Naive B cell (primary cell): ENCODE results near the gene DNAL4. TPM values are rescaled to one million over a fixed set of nuclear protein-coding genes. Genes with fewer than 3 reads are reported as not detected.

ENCODE experiments used
- ATAC-seq, 2 donors: fragments of 150-1000 bp; cut with Tn5 transposase; 2 replicates each; pipeline ENCODE4 v1.10.0; 2021; ENCODE audit warnings: low read depth in 2 of 2, mild to moderate bottlenecking in 2 of 2, moderate library complexity in 2 of 2
- DNase-seq: peaks from one replicate; pipeline ENCODE4 v3.0.0; 2022
- H3K27ac Mint-ChIP-seq, 6 donors: one replicate each; pipeline ENCODE4 v1.8.0; 2020 to 2022; ENCODE audit warnings: mild to moderate bottlenecking in 6 of 6, mixed read lengths in 6 of 6, moderate library complexity in 5 of 6, inconsistent platforms in 2 of 6
- H3K27me3 Mint-ChIP-seq, 3 donors: one replicate each; pipeline ENCODE4 v1.8.0; 2021 to 2022; ENCODE audit warnings: mixed read lengths in 3 of 3, mild to moderate bottlenecking in 1 of 3
- H3K36me3 Mint-ChIP-seq, 2 donors: one replicate each; pipeline ENCODE4 v1.8.0; 2020 to 2022; ENCODE audit warnings: mixed read lengths in 2 of 2, inconsistent platforms in 1 of 2, mild to moderate bottlenecking in 1 of 2
- H3K4me1 Mint-ChIP-seq, 3 donors: one replicate each; pipeline ENCODE4 v1.8.0; 2020 to 2022; ENCODE audit warnings: mixed read lengths in 3 of 3, inconsistent platforms in 1 of 3, mild to moderate bottlenecking in 1 of 3, moderate library complexity in 1 of 3
- H3K4me3 Mint-ChIP-seq, 8 donors: one replicate each; pipeline ENCODE4 v1.8.0; 2020 to 2022; ENCODE audit warnings: mild to moderate bottlenecking in 8 of 8, mixed read lengths in 8 of 8, moderate library complexity in 8 of 8, inconsistent platforms in 2 of 8
- H3K9me3 Mint-ChIP-seq, 7 donors: one replicate each; pipeline ENCODE4 v1.8.0; 2020 to 2022; ENCODE audit warnings: mixed read lengths in 7 of 7, mild to moderate bottlenecking in 5 of 7, inconsistent platforms in 2 of 7, moderate library complexity in 1 of 7
- polyA plus RNA-seq, 6 donors: library from polyadenylated mRNA; unstranded; fragments of 300-500 nt; fragmentation: Illumina TruSeq; gene quantifications; one replicate each; pipeline ENCODE4 v1.2.3, GENCODE V29; 2021; ENCODE audit warnings: low read depth in 6 of 6

Gene DNAL4
- polyA plus RNA-seq, 6 donors from 2014 or later: 10.6 to 15.7 (median 12.7) TPM

DNA sequence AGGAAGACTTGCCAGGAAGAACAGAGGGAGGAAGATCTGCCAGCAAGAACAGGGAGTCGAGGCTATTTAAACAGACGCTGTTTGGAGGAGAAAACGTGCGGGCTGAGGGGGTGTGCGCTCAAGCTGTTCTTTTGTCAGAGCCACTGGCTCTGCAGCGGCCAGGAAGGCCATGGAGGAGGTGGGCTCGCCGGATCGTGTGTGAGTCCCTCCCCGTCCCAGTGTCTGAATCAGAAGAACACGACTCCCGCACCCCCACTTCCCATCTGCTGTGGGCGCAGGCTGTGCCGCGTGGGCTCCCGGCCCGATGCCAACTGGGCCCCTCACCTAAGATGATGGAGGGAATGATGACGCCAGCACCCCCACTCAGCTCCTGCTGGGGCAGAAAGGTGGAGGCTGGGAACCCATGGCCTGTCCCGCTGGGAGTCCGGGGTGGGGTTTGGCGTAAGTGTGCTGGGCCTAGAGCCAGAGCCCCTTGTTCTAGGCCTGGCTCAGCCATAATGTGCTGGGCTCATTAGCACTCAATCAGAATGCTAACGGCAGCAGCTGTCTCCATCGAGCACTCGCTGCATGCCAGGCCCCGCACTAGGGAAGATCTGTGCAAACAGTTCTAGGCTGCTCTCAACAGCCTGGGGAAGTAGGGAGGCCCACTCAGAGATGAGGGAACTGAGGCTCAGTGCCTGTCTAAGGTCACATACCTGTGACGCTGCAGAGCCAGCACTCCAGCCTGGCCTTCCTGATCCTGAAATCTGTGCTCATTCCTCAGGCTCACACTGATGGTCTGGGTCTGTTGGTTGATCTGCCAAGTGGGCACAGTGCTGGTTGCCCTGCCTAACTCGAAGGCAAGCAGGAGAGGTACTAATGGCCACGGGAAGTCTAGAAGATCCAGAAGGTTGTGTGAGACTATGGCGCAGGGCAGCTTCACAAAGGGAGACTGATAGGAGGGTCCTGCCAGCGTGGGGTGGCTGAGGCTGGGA lies 38.3 kb upstream of the DNAL4 start:
- Mint-ChIP-seq H3K4me3 (no peak overlapping the region), H3K27ac (no peak overlapping the region), H3K4me1 (peaks cover 0 to 2% (median 0%) of the 10 kb centered on the region in 3 donors), H3K9me3 (peaks cover 0 to 2% (median 0%) of the 10 kb centered on the region in 7 donors), H3K36me3 (no peaks in the 10 kb centered on the region), H3K27me3 (peaks cover 19 to 40% (median 29%) of the 10 kb centered on the region in 3 donors)
- DNase-seq (no peak), ATAC-seq (no peak)

- H3K27me3 Mint-ChIP-seq: peaks cover 16 to 36% (median 24%) of the 10 kb centered on the region in 3 donors
- DNase-seq (no peak), ATAC-seq (no peak)
- H3K9me3 Mint-ChIP-seq: peaks cover 0 to 2% (median 0%) of the 10 kb centered on the region in 7 donors
- no peaks in the 10 kb centered on the region for H3K36me3 Mint-ChIP-seq
- H3K27ac Mint-ChIP-seq: no peak overlapping the region
- H3K4me3 Mint-ChIP-seq: no peak overlapping the region
- peaks cover 0 to 2% (median 0%) of the 10 kb centered on the region in 3 donors for H3K4me1 Mint-ChIP-seq
Measured at GRCh38 chr22:38831166-38831945, 37.4 kb upstream of the DNAL4 start.

GRCh38 chr22:38830845-38831108 lies 36.8 kb upstream of the DNAL4 start:
- DNase-seq (no peak), ATAC-seq (no peak)
- H3K4me3 Mint-ChIP-seq: no peak overlapping the region
- peaks cover 0 to 2% (median 0%) of the 10 kb centered on the region in 7 donors for H3K9me3 Mint-ChIP-seq
- no peak overlapping the region for H3K27ac Mint-ChIP-seq
- peaks cover 12 to 36% (median 19%) of the 10 kb centered on the region in 3 donors for H3K27me3 Mint-ChIP-seq
- H3K4me1 Mint-ChIP-seq: peaks cover 0 to 2% (median 0%) of the 10 kb centered on the region in 3 donors
- no peaks in the 10 kb centered on the region for H3K36me3 Mint-ChIP-seq

DNA sequence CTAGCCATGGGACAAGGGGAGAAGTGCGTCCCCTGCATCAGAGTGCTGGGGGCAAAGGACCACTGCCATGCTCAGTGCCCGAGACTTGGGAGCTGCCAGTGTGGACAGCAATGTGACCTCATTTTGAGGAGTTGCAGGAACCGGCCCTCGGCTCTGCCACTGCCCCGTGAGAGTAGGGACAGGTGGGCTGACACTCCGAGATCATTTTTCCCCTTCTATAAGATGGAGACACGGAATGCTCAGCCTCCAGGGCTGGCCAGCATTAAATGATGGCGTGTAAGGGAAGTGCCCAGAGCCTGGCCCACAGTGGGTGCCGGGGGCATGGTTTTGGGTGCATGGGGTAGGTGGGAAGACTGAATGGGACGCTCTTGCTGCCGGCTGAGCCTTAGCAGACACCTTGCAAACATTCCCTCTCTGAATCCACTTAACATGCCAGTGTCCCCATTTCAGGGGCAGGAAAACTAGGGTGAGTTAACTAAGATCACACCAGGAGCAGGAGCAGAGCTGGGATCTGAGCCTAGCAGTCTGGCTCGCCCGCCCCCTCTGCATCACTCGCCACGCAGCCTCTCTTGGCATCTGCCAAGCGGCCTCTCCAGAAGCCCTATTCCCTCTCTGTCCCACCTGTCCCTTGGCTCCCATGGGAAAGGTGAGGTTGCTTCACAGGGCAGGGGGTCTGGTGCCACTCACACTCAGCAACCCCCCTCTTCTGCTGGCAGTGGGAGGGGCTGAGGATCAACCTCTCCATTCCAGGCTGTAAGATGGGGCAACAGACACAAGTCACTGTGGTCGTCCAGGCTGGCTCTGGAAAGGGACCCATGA lies 36.3 kb upstream of the DNAL4 start:
- Mint-ChIP-seq H3K27ac (peak overlapping the region in 1 of 6 donors; percentile 21), H3K4me3 (no peak overlapping the region), H3K36me3 (no peaks in the 10 kb centered on the region), H3K4me1 (peaks cover 0 to 2% (median 0%) of the 10 kb centered on the region in 3 donors), H3K27me3 (peaks cover 12 to 32% (median 15%) of the 10 kb centered on the region in 3 donors), H3K9me3 (peaks cover 0 to 2% (median 0%) of the 10 kb centered on the region in 7 donors)
- no peak for ATAC-seq
- DNase-seq: no peak

DNA sequence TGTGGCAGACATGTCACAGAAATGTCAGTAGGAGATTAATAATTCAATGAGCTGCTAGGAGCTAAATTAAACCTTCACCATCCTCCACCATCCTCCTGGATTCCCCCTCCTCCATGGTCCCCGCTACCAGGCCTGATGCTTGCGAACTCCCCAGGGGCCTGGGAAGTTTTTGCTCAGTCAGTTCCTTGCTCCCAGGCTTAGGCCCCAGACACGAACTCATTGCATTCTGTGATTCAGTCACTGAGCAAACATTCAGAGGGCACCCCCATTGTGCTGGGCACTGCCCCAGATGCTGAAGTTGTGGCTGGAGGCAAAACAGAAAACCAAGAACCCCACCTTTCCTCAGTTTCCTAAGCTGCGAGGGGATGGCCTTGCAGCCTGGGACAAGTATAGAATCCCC lies 35.5 kb upstream of the DNAL4 start:
- Mint-ChIP-seq H3K9me3 (peaks cover 0 to 2% (median 0%) of the 10 kb centered on the region in 7 donors), H3K27me3 (peaks cover 7 to 29% (median 8%) of the 10 kb centered on the region in 3 donors), H3K4me3 (no peak overlapping the region), H3K4me1 (peaks cover 0 to 2% (median 0%) of the 10 kb centered on the region in 3 donors), H3K27ac (no peak overlapping the region), H3K36me3 (no peaks in the 10 kb centered on the region)
- DNase-seq (no peak), ATAC-seq (no peak)

GRCh38 chr22:38828616-38829205 lies 34.8 kb upstream of the DNAL4 start:
- Mint-ChIP-seq H3K9me3 (peaks cover 0 to 2% (median 0%) of the 10 kb centered on the region in 7 donors), H3K4me3 (no peak overlapping the region), H3K4me1 (peaks cover 0 to 2% (median 0%) of the 10 kb centered on the region in 3 donors), H3K36me3 (no peaks in the 10 kb centered on the region), H3K27me3 (peaks cover 0 to 23% (median 4%) of the 10 kb centered on the region in 3 donors), H3K27ac (no peak overlapping the region)
- no peak for ATAC-seq
- DNase-seq: no peak

- Mint-ChIP-seq H3K27ac (no peak overlapping the region), H3K4me1 (peaks cover 0 to 2% (median 0%) of the 10 kb centered on the region in 3 donors), H3K36me3 (no peaks in the 10 kb centered on the region), H3K9me3 (peaks cover 0 to 3% (median 0%) of the 10 kb centered on the region in 7 donors), H3K27me3 (peaks cover 0 to 27% (median 4%) of the 10 kb centered on the region in 3 donors), H3K4me3 (no peak overlapping the region)
- ATAC-seq (no peak), DNase-seq (no peak)
Measured at GRCh38 chr22:38828191-38828590, 34.2 kb upstream of the DNAL4 start.

GRCh38 chr22:38827510-38827909 lies 33.6 kb upstream of the DNAL4 start:
- peak overlapping the region in 1 of 6 donors; percentile 70 for H3K27ac Mint-ChIP-seq
- no peak for ATAC-seq
- DNase-seq: no peak
- peaks cover 0 to 2% (median 0%) of the 10 kb centered on the region in 3 donors for H3K4me1 Mint-ChIP-seq
- H3K9me3 Mint-ChIP-seq: peaks cover 0 to 3% (median 0%) of the 10 kb centered on the region in 7 donors
- no peaks in the 10 kb centered on the region for H3K36me3 Mint-ChIP-seq
- H3K27me3 Mint-ChIP-seq: peaks cover 0 to 31% (median 4%) of the 10 kb centered on the region in 3 donors
- no peak overlapping the region for H3K4me3 Mint-ChIP-seq

DNA sequence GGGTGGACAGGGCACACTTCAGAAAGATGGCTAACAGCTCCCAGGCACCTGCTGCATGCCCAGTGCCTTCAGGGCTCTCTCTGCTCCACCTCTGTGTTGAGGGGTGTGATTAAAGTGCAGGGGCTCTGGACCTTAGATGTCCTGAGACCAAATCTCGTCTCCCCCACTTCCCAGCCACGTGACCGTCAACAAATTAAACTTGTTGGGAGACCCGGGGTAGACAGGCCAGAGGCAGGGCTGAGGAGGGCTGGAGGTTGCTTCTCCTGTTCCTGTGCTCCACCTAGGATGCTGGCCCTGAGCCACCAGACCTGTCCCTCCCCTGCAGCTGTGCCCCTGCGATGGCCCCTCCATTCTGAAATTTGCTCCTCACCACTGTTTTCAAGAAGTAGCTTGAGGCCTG lies 32.9 kb upstream of the DNAL4 start:
- Mint-ChIP-seq H3K27ac (no peak overlapping the region), H3K4me1 (peaks cover 0 to 2% (median 0%) of the 10 kb centered on the region in 3 donors), H3K9me3 (peaks cover 0 to 3% (median 0%) of the 10 kb centered on the region in 7 donors), H3K36me3 (no peaks in the 10 kb centered on the region), H3K27me3 (peaks cover 0 to 29% (median 4%) of the 10 kb centered on the region in 3 donors), H3K4me3 (no peak overlapping the region)
- no peak for ATAC-seq
- no peak for DNase-seq

DNA sequence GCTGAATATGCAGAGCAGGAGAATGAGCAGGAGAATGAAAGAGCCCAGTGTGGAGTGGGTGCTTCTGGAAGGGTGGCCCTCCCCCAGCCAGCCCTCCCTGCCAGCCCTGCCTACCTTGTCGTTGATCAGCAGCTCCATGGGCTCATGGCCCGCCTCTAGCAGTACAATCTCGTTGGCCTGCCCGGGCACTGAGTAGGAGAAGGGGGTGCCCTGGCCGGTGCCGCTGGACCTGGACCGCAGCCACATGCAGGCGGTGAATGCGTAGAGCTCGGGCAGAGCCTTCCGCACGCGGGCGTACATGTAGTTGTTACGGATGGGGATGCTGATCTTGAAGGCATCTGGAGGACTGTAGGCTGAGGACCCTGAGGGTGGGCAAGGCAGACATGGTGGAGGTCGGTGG lies 32.4 kb upstream of the DNAL4 start:
- ATAC-seq (no peak), DNase-seq (no peak)
- H3K36me3 Mint-ChIP-seq: no peaks in the 10 kb centered on the region
- peaks cover 0 to 3% (median 0%) of the 10 kb centered on the region in 7 donors for H3K9me3 Mint-ChIP-seq
- peaks cover 0 to 26% (median 4%) of the 10 kb centered on the region in 3 donors for H3K27me3 Mint-ChIP-seq
- peaks cover 0 to 2% (median 0%) of the 10 kb centered on the region in 3 donors for H3K4me1 Mint-ChIP-seq
- no peak overlapping the region for H3K27ac Mint-ChIP-seq
- no peak overlapping the region for H3K4me3 Mint-ChIP-seq

DNA sequence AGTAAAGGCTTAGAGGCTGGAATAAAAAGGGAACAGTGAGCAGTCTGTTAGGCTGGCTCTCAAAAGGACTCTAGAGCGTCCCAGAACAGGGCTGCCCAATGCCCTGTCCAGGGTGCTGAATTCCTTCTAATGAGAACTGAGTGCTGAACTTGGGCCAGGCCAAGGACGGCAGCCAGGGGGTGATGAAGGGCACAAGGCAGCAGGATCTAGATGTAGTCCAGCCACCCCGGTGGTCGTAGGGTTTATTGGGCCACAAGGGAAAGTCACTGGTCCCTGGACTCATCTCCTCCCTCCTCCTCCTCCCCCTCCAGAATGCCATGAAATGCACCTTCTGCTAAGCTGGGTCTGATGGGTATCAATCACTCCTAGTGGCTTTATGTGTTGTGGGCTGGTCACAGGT lies 30.6 kb upstream of the DNAL4 start:
- DNase-seq: peak; percentile 27
- H3K4me3 Mint-ChIP-seq: no peak overlapping the region
- H3K27me3 Mint-ChIP-seq: peaks cover 0 to 26% (median 4%) of the 10 kb centered on the region in 3 donors
- H3K36me3 Mint-ChIP-seq: no peaks in the 10 kb centered on the region
- H3K9me3 Mint-ChIP-seq: peaks cover 0 to 3% (median 0%) of the 10 kb centered on the region in 7 donors
- no peaks in the 10 kb centered on the region for H3K4me1 Mint-ChIP-seq
- peak; percentile 62 to 66 for ATAC-seq
- no peak overlapping the region for H3K27ac Mint-ChIP-seq

DNA sequence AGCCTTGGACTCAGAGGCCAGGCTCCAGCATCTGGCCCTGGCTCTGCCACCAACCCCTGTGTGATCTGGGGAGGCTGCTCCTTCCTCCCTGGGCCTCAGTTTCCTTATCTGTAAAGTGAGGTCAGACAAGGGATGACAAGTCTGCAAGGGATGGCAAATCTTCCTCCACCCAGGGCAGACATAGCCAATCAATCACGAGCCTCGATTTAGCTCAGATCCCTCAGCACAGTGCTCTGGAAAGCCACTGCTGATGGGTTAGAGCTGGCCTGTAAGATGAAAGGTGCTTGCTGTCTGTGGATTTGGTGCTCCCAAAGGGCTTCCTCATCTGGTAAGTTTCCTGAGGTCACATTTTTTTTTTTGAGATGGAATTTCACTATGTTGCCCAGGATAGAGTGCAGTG lies 29.7 kb upstream of the DNAL4 start:
- H3K4me3 Mint-ChIP-seq: no peak overlapping the region
- no peaks in the 10 kb centered on the region for H3K4me1 Mint-ChIP-seq
- ATAC-seq: no peak
- DNase-seq: no peak
- no peaks in the 10 kb centered on the region for H3K36me3 Mint-ChIP-seq
- H3K9me3 Mint-ChIP-seq: peaks cover 0 to 3% (median 0%) of the 10 kb centered on the region in 7 donors
- no peak overlapping the region for H3K27ac Mint-ChIP-seq
- H3K27me3 Mint-ChIP-seq: peaks cover 3 to 24% (median 4%) of the 10 kb centered on the region in 3 donors
